Liver (tissue), 9 donors: ENCODE data around the gene GRAMD1C. TPM values are rescaled to one million over a fixed set of nuclear protein-coding genes. Genes with fewer than 3 reads are reported as not detected.

Source experiments
- DNase-seq: peaks from one replicate; pipeline ENCODE4 v3.0.0-alpha.2; 2017; ENCODE audit warnings: low spot score
- H3K27ac ChIP-seq, 2 donors: one replicate each; pipeline ENCODE4 v1.7.0; 2013; ENCODE audit warnings: inconsistent platforms in 2 of 2, low read length in 2 of 2, control low read depth in 1 of 2, low read depth in 1 of 2, mild to moderate bottlenecking in 1 of 2
- H3K27me3 ChIP-seq, 4 donors: one replicate each; pipeline versions ENCODE4 v1.6.1 to v1.7.0; 2013; ENCODE audit warnings: low read length in 3 of 4, inconsistent platforms in 1 of 4, mild to moderate bottlenecking in 1 of 4, moderate library complexity in 1 of 4; ENCODE audit not compliant: control insufficient read depth in 4 of 4, insufficient read depth in 4 of 4
- H3K36me3 ChIP-seq, 4 donors: one replicate each; pipeline versions ENCODE4 v1.6.1 to v1.7.0; 2013; ENCODE audit warnings: low read length in 3 of 4, mild to moderate bottlenecking in 3 of 4, low read depth in 1 of 4, moderate library complexity in 1 of 4; ENCODE audit not compliant: control insufficient read depth in 4 of 4, insufficient read depth in 3 of 4
- H3K4me1 ChIP-seq, 4 donors: one replicate each; pipeline versions ENCODE4 v1.6.1 to v1.7.0; 2013; ENCODE audit warnings: low read length in 3 of 4, mild to moderate bottlenecking in 3 of 4, moderate library complexity in 1 of 4; ENCODE audit not compliant: control insufficient read depth in 4 of 4, insufficient read depth in 4 of 4
- H3K4me3 ChIP-seq, 3 donors: one replicate each; pipeline versions ENCODE4 v1.6.1 to v1.7.0; 2013; ENCODE audit warnings: low read length in 3 of 3, control low read depth in 1 of 3, low read depth in 1 of 3, mild to moderate bottlenecking in 1 of 3
- H3K9ac ChIP-seq, 2 donors: one replicate each; pipeline ENCODE4 v1.7.0; 2013; ENCODE audit warnings: low read length in 2 of 2, mild to moderate bottlenecking in 2 of 2, moderate library complexity in 2 of 2, control low read depth in 1 of 2, low read depth in 1 of 2
- H3K9me3 ChIP-seq, 4 donors: one replicate each; pipeline versions ENCODE4 v1.6.1 to v1.7.0; 2013; ENCODE audit warnings: low read length in 3 of 4; ENCODE audit not compliant: control insufficient read depth in 4 of 4
- ATF3 ChIP-seq: IDR thresholded peaks from 2 replicates; pipeline ENCODE4 v1.6.1; 2016; ENCODE audit warnings: antibody characterized with exemption
- CTCF ChIP-seq: fragments of 150-350 bp; IDR thresholded peaks from 2 replicates; pipeline ENCODE4 v1.5.1; 2017; ENCODE audit warnings: improper control_type of control experiment, low read depth, low read length; ENCODE audit not compliant: missing input control
- EGR1 ChIP-seq, 2 donors: IDR thresholded peaks; 2 replicates each; pipeline ENCODE4 v1.6.1; 2016 to 2018; ENCODE audit warnings: antibody characterized with exemption in 2 of 2, low read depth in 2 of 2
- FOXA1 ChIP-seq: IDR thresholded peaks from 2 replicates; pipeline ENCODE4 v1.6.1; 2016; ENCODE audit warnings: antibody characterized with exemption
- FOXA2 ChIP-seq: IDR thresholded peaks from 2 replicates; pipeline ENCODE4 v1.6.1; 2016; ENCODE audit warnings: antibody characterized with exemption
- GABPA ChIP-seq, 2 donors: IDR thresholded peaks in 1 of 2; conservative IDR thresholded peaks in 1 of 2; 2 replicates each; pipeline ENCODE4 v1.6.1; 2016; ENCODE audit warnings: antibody characterized with exemption in 2 of 2, mild to moderate bottlenecking in 1 of 2, moderate library complexity in 1 of 2
- HNF4A ChIP-seq, 2 donors: conservative IDR thresholded peaks; 2 replicates each; pipeline ENCODE4 v1.6.1; 2016; ENCODE audit warnings: antibody characterized with exemption in 2 of 2, mild to moderate bottlenecking in 2 of 2
- HNF4G ChIP-seq: IDR thresholded peaks from 2 replicates; pipeline ENCODE4 v1.6.1; 2016; ENCODE audit warnings: antibody characterized with exemption
- JUND ChIP-seq, 2 donors: IDR thresholded peaks; 2 replicates each; pipeline ENCODE4 v1.6.1; 2016; ENCODE audit warnings: antibody characterized with exemption in 2 of 2
- NR2F2 ChIP-seq: IDR thresholded peaks from 2 replicates; pipeline ENCODE4 v1.6.1; 2016; ENCODE audit warnings: antibody characterized with exemption
- RAD21 ChIP-seq, 2 donors: IDR thresholded peaks; 2 replicates each; pipeline ENCODE4 v1.6.1; 2016; ENCODE audit warnings: antibody characterized with exemption in 2 of 2, mild to moderate bottlenecking in 2 of 2
- REST ChIP-seq: IDR thresholded peaks from 2 replicates; pipeline ENCODE4 v1.6.1; 2016; ENCODE audit warnings: antibody characterized with exemption, mild to moderate bottlenecking
- RXRA ChIP-seq, 2 donors: IDR thresholded peaks; 2 replicates each; pipeline ENCODE4 v1.6.1; 2017 to 2018; ENCODE audit warnings: antibody characterized with exemption in 2 of 2, mild to moderate bottlenecking in 1 of 2
- SP1 ChIP-seq: IDR thresholded peaks from 2 replicates; pipeline ENCODE4 v1.6.1; 2018; ENCODE audit warnings: antibody characterized with exemption, mild to moderate bottlenecking
- TAF1 ChIP-seq: conservative IDR thresholded peaks from 2 replicates; pipeline ENCODE4 v1.6.1; 2016; ENCODE audit warnings: antibody characterized with exemption, mild to moderate bottlenecking
- YY1 ChIP-seq: IDR thresholded peaks from 2 replicates; pipeline ENCODE4 v1.6.1; 2016; ENCODE audit warnings: antibody characterized with exemption, mild to moderate bottlenecking
- ZBTB33 ChIP-seq: IDR thresholded peaks from 2 replicates; pipeline ENCODE4 v1.6.1; 2016; ENCODE audit warnings: antibody characterized with exemption
- WGBS: extraction: QIAGEN DNeasy Blood & Tissue Kit; methylation state at CpG from one replicate; pipeline ENCODE4 v1.1.7; 2013; 5-methylcytosine and 5-hydroxymethylcytosine counted together
- polyA plus RNA-seq, 2 donors: library from polyadenylated mRNA; stranded (reverse) in 1 of 2; unstranded in 1 of 2; fragments of 200-250 nt in 1 of 2; fragments of >200 nt in 1 of 2; fragmentation: Nextera tagmentation in 1 of 2; extraction: Ambion mirVana in 1 of 2; gene quantifications; one replicate each; pipeline versions ENCODE4 v1.2.1 to v1.2.3, GENCODE V29; 2013 to 2015
- total RNA-seq, 2 donors: library from RNA; depleted of rRNA; stranded (reverse); fragments of >200 nt; gene quantifications; one replicate each; pipeline ENCODE4 v1.2.3, GENCODE V29; 2014
- donor health status: healthy.
- donor health status: healthy.
- donor health status: healthy.
- donor health status: healthy.
- donor health status: healthy.

The GRAMD1C gene
- total and polyA plus RNA-seq, 4 donors, result 2.3 to 17.0 (median 6.2) TPM

- TF ChIP-seq EGR1 (IDR thresholded peaks at IDR 0.05; ENCODE audit: low read depth in 2 of 2), result no peak
- no peak for TF ChIP-seq RAD21 (IDR thresholded peaks at IDR 0.05)
- TF ChIP-seq CTCF, result no peak
- no peak for TF ChIP-seq TAF1
- no peak for TF ChIP-seq HNF4A (conservative IDR thresholded peaks at IDR 0.05)
- no peak for TF ChIP-seq RXRA (IDR thresholded peaks at IDR 0.05)
Measured at GRCh38 chr3:113828600-113828999, 10.0 kb upstream of the GRAMD1C start (continued).

GRCh38 chr3:113829576-113830354 lies 8.8 kb upstream of the GRAMD1C start:
- H3K27ac ChIP-seq, result no peak overlapping the region
- H3K9me3 ChIP-seq, result no peaks in the 10 kb centered on the region
- H3K36me3 ChIP-seq, result no peaks in the 10 kb centered on the region
- H3K4me1 ChIP-seq, result peaks cover 0 to under 1% (median 0%) of the 10 kb centered on the region in 4 donors
- TF ChIP-seq HNF4A (conservative IDR thresholded peaks at IDR 0.05) (no peak), FOXA1 (no peak), RXRA (IDR thresholded peaks at IDR 0.05) (no peak), GABPA (IDR thresholded peaks at IDR 0.05 in 1 of 2, conservative IDR thresholded peaks at IDR 0.05 in 1 of 2) (no peak), REST (no peak), RAD21 (IDR thresholded peaks at IDR 0.05) (no peak), ATF3 (no peak), YY1 (no peak), NR2F2 (no peak), SP1 (no peak), HNF4G (no peak), CTCF (no peak), JUND (IDR thresholded peaks at IDR 0.05) (no peak), FOXA2 (no peak), ZBTB33 (no peak)
- no peak overlapping the region for H3K9ac ChIP-seq
- DNase-seq, result no peak
- H3K27me3 ChIP-seq, result no peaks in the 10 kb centered on the region
- H3K4me3 ChIP-seq, result no peak overlapping the region
- WGBS, result 84% methylated on average over 10 of the region's 10 CpGs
